Esophagus muscularis mucosa (tissue), 4 donors: Measurements from ENCODE around the gene BICRA. TPM values are rescaled to one million over a fixed set of nuclear protein-coding genes. Genes with fewer than 3 reads are reported as not detected.

Experiments used
- DNase-seq: peaks from one replicate; pipeline ENCODE4 v3.0.0-alpha.2; 2017; ENCODE audit errors: extremely low spot score
- H3K27ac ChIP-seq, 4 donors: fragments of 200-600 bp; sonication (generic); replicated peaks in 1 of 4; 1 replicate in 3 of 4; 2 replicates in 1 of 4; pipeline ENCODE4 v1.5.1; 2016 to 2019; ENCODE audit warnings: mild to moderate bottlenecking in 1 of 4
- H3K27me3 ChIP-seq, 4 donors: fragments of 200-600 bp; sonication (generic); one replicate each; pipeline versions ENCODE4 v1.5.1 to v1.6.0; 2016 to 2019
- H3K36me3 ChIP-seq, 4 donors: fragments of 200-600 bp; sonication (generic); one replicate each; pipeline ENCODE4 v1.5.1; 2016 to 2019
- H3K4me1 ChIP-seq, 4 donors: fragments of 200-600 bp; sonication (generic); one replicate each; pipeline ENCODE4 v1.5.1; 2016 to 2019
- H3K4me3 ChIP-seq, 4 donors: fragments of 200-600 bp; sonication (generic); 1 replicate in 2 of 4; 2 replicates in 2 of 4; pipeline ENCODE4 v1.5.1; 2016 to 2019; ENCODE audit warnings: mild to moderate bottlenecking in 4 of 4, moderate library complexity in 1 of 4
- H3K9me3 ChIP-seq, 4 donors: fragments of 200-600 bp; sonication (generic); 1 replicate in 3 of 4; 2 replicates in 1 of 4; pipeline ENCODE4 v1.5.1; 2016 to 2019
- EP300 ChIP-seq: sonication (generic); formaldehyde crosslinking; IDR thresholded peaks from one replicate; pipeline ENCODE4 v1.6.1; 2017; ENCODE audit warnings: antibody characterized with exemption
- POLR2A ChIP-seq: fragments of 450-650 bp; IDR thresholded peaks from one replicate; pipeline ENCODE4 v1.6.1; 2017; ENCODE audit warnings: antibody characterized with exemption, moderate library complexity, mild to moderate bottlenecking, low read depth
- POLR2AphosphoS5 ChIP-seq, 2 donors: sonication (generic); formaldehyde crosslinking; IDR thresholded peaks; one replicate each; pipeline ENCODE4 v1.6.1; 2017; ENCODE audit warnings: antibody characterized with exemption in 2 of 2
- WGBS: methylation state at CpG from one replicate; pipeline ENCODE4 v1.1.5; 2018; 5-methylcytosine and 5-hydroxymethylcytosine counted together
- intact Hi-C: fragments of 100-400 bp; cut with DNase I; formaldehyde crosslinking; loops from one replicate; pipeline ENCODE4 v1.15.1; 2023
- total RNA-seq, 4 donors: library from RNA; depleted of rRNA; stranded (reverse); fragments of >200 nt; gene quantifications; one replicate each; pipeline versions ENCODE4 v1.1.0 to v1.2.1, GENCODE V29; 2016
- TF ChIP-seq, protein P1 (sequence below), 3 experiments: fragments of 200-600 bp in 2 of 3; fragments of 450-650 bp in 1 of 3; sonication (generic) in 2 of 3; IDR thresholded peaks; one replicate each; pipeline ENCODE4 v1.5.1; 2017 to 2019; ENCODE audit warnings: antibody characterized with exemption in 3 of 3, mild to moderate bottlenecking in 2 of 3, moderate library complexity in 1 of 3

BICRA gene
- total RNA-seq, 4 donors from 2014 or later, result 10.9 to 15.0 (median 13.8) TPM

GRCh38 chr19:47686679-47687450 lies 77.9 kb downstream of the BICRA start:
- H3K36me3 ChIP-seq, result peaks cover 0 to 46% (median 30%) of the 10 kb centered on the region in 4 donors
- WGBS, result 89% methylated on average over 7 of the region's 7 CpGs
- DNase-seq, result no peak

DNA sequence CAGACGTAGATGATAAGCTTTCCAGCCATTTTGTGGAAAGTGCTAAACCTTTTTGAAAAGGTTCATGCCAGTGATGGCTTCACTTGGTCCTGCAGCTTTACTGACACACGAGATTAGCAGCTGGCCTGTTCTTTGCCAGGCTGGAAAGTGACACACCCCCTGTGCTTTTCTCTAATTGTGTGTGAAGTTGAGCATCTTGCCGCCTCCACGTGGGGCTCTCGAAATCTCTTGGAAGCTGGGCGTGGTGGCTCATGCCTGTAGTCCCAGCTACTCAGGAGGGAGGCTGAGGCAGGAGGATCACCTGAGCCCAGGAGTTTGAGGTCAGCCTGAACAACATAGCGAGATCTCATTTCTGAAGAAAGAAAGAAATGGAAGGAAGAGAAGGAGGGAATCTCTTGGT lies 79.0 kb downstream of the BICRA start:
- no peak for DNase-seq
- 87% methylated on average over 7 of the region's 7 CpGs for WGBS
- intact Hi-C loops, result no loop called here
- no peak overlapping the region for H3K4me3 ChIP-seq
- no peaks in the 10 kb centered on the region for H3K27me3 ChIP-seq
- no peaks in the 10 kb centered on the region for H3K9me3 ChIP-seq
- TF ChIP-seq, protein P1, sequence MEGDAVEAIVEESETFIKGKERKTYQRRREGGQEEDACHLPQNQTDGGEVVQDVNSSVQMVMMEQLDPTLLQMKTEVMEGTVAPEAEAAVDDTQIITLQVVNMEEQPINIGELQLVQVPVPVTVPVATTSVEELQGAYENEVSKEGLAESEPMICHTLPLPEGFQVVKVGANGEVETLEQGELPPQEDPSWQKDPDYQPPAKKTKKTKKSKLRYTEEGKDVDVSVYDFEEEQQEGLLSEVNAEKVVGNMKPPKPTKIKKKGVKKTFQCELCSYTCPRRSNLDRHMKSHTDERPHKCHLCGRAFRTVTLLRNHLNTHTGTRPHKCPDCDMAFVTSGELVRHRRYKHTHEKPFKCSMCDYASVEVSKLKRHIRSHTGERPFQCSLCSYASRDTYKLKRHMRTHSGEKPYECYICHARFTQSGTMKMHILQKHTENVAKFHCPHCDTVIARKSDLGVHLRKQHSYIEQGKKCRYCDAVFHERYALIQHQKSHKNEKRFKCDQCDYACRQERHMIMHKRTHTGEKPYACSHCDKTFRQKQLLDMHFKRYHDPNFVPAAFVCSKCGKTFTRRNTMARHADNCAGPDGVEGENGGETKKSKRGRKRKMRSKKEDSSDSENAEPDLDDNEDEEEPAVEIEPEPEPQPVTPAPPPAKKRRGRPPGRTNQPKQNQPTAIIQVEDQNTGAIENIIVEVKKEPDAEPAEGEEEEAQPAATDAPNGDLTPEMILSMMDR (IDR thresholded peaks at IDR 0.05), result no peak
- TF ChIP-seq POLR2AphosphoS5 (IDR thresholded peaks at IDR 0.05), result no peak
- no peak for TF ChIP-seq POLR2A
- no peak for TF ChIP-seq EP300
- no peak overlapping the region for H3K27ac ChIP-seq
- peaks cover 0 to 52% (median 39%) of the 10 kb centered on the region in 4 donors for H3K36me3 ChIP-seq
- H3K4me1 ChIP-seq, result peaks cover 0 to 2% (median 0%) of the 10 kb centered on the region in 4 donors

More at GRCh38 chr19:47686679-47687450, 77.9 kb downstream of the BICRA start:
- intact Hi-C loops, result no loop called here
- Histone ChIP-seq H3K4me1 (no peaks in the 10 kb centered on the region), H3K27ac (no peak overlapping the region), H3K9me3 (no peaks in the 10 kb centered on the region), H3K27me3 (no peaks in the 10 kb centered on the region), H3K4me3 (no peak overlapping the region)
- TF ChIP-seq POLR2A, result no peak

DNA sequence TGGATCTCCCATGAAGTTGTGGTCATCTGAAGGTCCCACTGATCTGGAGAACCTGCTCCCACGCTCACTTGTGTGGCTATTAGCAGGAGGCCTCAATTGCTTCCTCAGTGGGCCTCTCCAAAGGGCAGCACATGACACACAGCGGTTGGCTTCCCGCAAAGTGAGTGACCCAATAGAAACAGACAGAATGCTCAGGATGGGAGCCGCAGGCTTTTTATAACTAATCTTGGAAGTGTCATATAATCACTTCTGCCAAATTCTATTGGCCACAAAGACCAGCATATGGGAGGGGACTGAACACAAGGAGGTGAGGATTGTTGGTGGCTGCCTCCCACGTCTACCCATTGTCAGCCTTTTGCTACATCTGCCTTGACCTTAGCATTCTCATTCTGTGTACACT lies 82.2 kb downstream of the BICRA start:
- intact Hi-C loops, result no loop called here
- Histone ChIP-seq H3K4me1 (peaks cover 0 to 12% (median 0%) of the 10 kb centered on the region in 4 donors), H3K27ac (no peak overlapping the region), H3K36me3 (peaks cover 0 to 60% (median 44%) of the 10 kb centered on the region in 4 donors), H3K27me3 (no peaks in the 10 kb centered on the region), H3K4me3 (no peak overlapping the region), H3K9me3 (no peaks in the 10 kb centered on the region)
- DNase-seq, result no peak
- 90% methylated on average over 5 of the region's 5 CpGs for WGBS
- TF ChIP-seq, protein P1 (IDR thresholded peaks at IDR 0.05), result no peak
- TF ChIP-seq EP300 (no peak), POLR2AphosphoS5 (IDR thresholded peaks at IDR 0.05) (no peak)

GRCh38 chr19:47691782-47692181 lies 82.8 kb downstream of the BICRA start:
- no peak for DNase-seq
- TF ChIP-seq POLR2A (no peak), EP300 (no peak)
- TF ChIP-seq, protein P1 (IDR thresholded peaks at IDR 0.05), result no peak
- peaks cover 0 to 12% (median 0%) of the 10 kb centered on the region in 4 donors for H3K4me1 ChIP-seq
- H3K36me3 ChIP-seq, result peaks cover 4 to 60% (median 44%) of the 10 kb centered on the region in 4 donors
- WGBS, result 53% methylated on average over 7 of the region's 7 CpGs
- H3K27me3 ChIP-seq, result no peaks in the 10 kb centered on the region
- no peak overlapping the region for H3K27ac ChIP-seq
- intact Hi-C loops, result no loop called here
- H3K4me3 ChIP-seq, result no peak overlapping the region
- no peaks in the 10 kb centered on the region for H3K9me3 ChIP-seq

GRCh38 chr19:47693489-47693888 lies 84.6 kb downstream of the BICRA start:
- no peak overlapping the region for H3K4me3 ChIP-seq
- WGBS, result 86% methylated on average over 11 of the region's 17 CpGs
- H3K4me1 ChIP-seq, result peaks cover 6 to 24% (median 9%) of the 10 kb centered on the region in 4 donors
- intact Hi-C loops, result no loop called here
- H3K36me3 ChIP-seq, result peaks cover 5 to 64% (median 44%) of the 10 kb centered on the region in 4 donors
- DNase-seq, result no peak
- H3K27me3 ChIP-seq, result no peaks in the 10 kb centered on the region
- H3K27ac ChIP-seq, result no peak overlapping the region
- no peaks in the 10 kb centered on the region for H3K9me3 ChIP-seq
- TF ChIP-seq, protein P1 (IDR thresholded peaks at IDR 0.05), result no peak
- TF ChIP-seq EP300 (no peak), POLR2AphosphoS5 (IDR thresholded peaks at IDR 0.05) (no peak), POLR2A (no peak)
